MM.1S (cell line): ENCODE results near the gene KDM3A.
"Not testable (repeated sequence)": the region's sequence is repeated elsewhere in the genome, so short reads cannot be mapped to it uniquely, and the experiment has no call there.

ENCODE experiments used
- EZH2 ChIP-seq: fragments of 300-600 bp; sonication (generic); optimal IDR thresholded peaks from 2 replicates; pipeline ENCODE3; 2017; ENCODE audit warnings: low read depth, mild to moderate bottlenecking, antibody characterized with exemption, low read length, mixed read lengths
- EZH2phosphoT487 ChIP-seq: fragments of 300-600 bp; sonication (generic); IDR thresholded peaks from 2 replicates; pipeline ENCODE4 v1.6.1; 2018; ENCODE audit warnings: antibody characterized with exemption, low read length
- TF ChIP-seq, protein P1 (sequence below): fragments of 300-600 bp; sonication (generic); IDR thresholded peaks from 2 replicates; pipeline ENCODE4 v1.5.1; 2016; ENCODE audit warnings: antibody characterized with exemption, low read length, mixed read lengths

DNA sequence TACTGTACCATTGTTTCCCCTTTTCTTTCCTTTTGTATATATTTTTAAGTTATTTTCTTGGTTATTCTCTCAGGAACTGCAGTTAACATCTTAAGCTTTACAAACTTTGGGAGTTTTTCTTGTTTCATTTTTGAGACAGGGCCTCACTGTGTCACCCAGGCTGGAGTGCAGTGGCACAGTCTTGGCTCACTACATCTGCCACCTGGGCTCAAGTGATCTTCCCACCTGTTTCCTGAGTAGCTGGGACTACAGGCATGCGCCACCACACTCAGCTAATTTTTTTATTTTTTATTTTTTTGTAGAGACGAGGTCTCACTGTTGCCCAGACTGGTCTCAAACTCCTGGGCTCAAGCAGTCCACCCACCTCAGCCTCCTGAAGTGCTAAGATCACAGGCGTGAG is 55.2 kb downstream of the KDM3A start:
- TF ChIP-seq, protein P1, sequence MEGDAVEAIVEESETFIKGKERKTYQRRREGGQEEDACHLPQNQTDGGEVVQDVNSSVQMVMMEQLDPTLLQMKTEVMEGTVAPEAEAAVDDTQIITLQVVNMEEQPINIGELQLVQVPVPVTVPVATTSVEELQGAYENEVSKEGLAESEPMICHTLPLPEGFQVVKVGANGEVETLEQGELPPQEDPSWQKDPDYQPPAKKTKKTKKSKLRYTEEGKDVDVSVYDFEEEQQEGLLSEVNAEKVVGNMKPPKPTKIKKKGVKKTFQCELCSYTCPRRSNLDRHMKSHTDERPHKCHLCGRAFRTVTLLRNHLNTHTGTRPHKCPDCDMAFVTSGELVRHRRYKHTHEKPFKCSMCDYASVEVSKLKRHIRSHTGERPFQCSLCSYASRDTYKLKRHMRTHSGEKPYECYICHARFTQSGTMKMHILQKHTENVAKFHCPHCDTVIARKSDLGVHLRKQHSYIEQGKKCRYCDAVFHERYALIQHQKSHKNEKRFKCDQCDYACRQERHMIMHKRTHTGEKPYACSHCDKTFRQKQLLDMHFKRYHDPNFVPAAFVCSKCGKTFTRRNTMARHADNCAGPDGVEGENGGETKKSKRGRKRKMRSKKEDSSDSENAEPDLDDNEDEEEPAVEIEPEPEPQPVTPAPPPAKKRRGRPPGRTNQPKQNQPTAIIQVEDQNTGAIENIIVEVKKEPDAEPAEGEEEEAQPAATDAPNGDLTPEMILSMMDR: not testable (repeated sequence)
- TF ChIP-seq EZH2, EZH2phosphoT487: not testable (repeated sequence)
